ENCODE results near the gene PIEZO2. TPM values are rescaled to one million over a fixed set of nuclear protein-coding genes. Genes with fewer than 3 reads are reported as not detected.

Gene PIEZO2
- total RNA-seq, 2 experiments from 2014 or later = not detected

GRCh38 chr18:11148680-11149440 is 509 bp downstream of the PIEZO2 start:
- Histone ChIP-seq H3K36me3 (ENCODE audit: insufficient read depth, low read length) (no peaks in the 10 kb centered on the region), H3K27me3 (ENCODE audit: control insufficient read depth in 1 of 2, insufficient read depth in 2 of 2, low read length in 2 of 2) (peaks cover 16 to 35% of the 10 kb centered on the region in 2 experiments), H3K9me3 (ENCODE audit: control insufficient read depth in 1 of 2, insufficient read depth in 1 of 2, low read length in 2 of 2) (peaks cover 0 to 17% of the 10 kb centered on the region in 2 experiments), H3K4me1 (ENCODE audit: insufficient read depth, low read length) (no peaks in the 10 kb centered on the region), H3K4me3 (ENCODE audit: low read length) (no peak overlapping the region), H3K27ac (ENCODE audit: low read depth in 1 of 2, low read length in 2 of 2) (no peak overlapping the region)
- Mint-ChIP-seq H3K27ac (no peak overlapping the region), H3K4me1 (ENCODE audit: low read depth) (no peaks in the 10 kb centered on the region), H3K27me3 (peaks cover 64% of the 10 kb centered on the region), H3K4me3 (no peak overlapping the region), H3K36me3 (ENCODE audit: low read depth) (no peaks in the 10 kb centered on the region), H3K9me3 (no peaks in the 10 kb centered on the region)
- POLR2A ChIA-PET = no interaction called here
- ATAC-seq (ENCODE audit: poor library complexity) (no peak), DNase-seq (no peak)
- no peak for TF ChIP-seq CTCF (IDR thresholded peaks at IDR 0.05)
- CTCF ChIA-PET = no interaction called here
- intact Hi-C loops (cut with DNase I, micrococcal nuclease) = no loop called here

GRCh38 chr18:11147962-11148679 is 1.2 kb downstream of the PIEZO2 start:
- Histone ChIP-seq H3K4me1 (ENCODE audit: insufficient read depth, low read length) (no peaks in the 10 kb centered on the region), H3K27me3 (ENCODE audit: control insufficient read depth in 1 of 2, insufficient read depth in 2 of 2, low read length in 2 of 2) (peaks cover 17 to 35% of the 10 kb centered on the region in 2 experiments), H3K36me3 (ENCODE audit: insufficient read depth, low read length) (no peaks in the 10 kb centered on the region), H3K27ac (ENCODE audit: low read depth in 1 of 2, low read length in 2 of 2) (no peak overlapping the region), H3K4me3 (ENCODE audit: low read length) (no peak overlapping the region), H3K9me3 (ENCODE audit: control insufficient read depth in 1 of 2, insufficient read depth in 1 of 2, low read length in 2 of 2) (peaks cover 0 to 17% of the 10 kb centered on the region in 2 experiments)
- H3K27ac Mint-ChIP-seq = no peak overlapping the region
- H3K4me1 Mint-ChIP-seq (ENCODE audit: low read depth) = no peaks in the 10 kb centered on the region
- no peaks in the 10 kb centered on the region for H3K9me3 Mint-ChIP-seq
- intact Hi-C loops (cut with DNase I, micrococcal nuclease) = no loop called here
- ChIA-PET CTCF (no interaction called here), POLR2A (no interaction called here)
- ATAC-seq (ENCODE audit: poor library complexity) = no peak
- DNase-seq = no peak
- peaks cover 58% of the 10 kb centered on the region for H3K27me3 Mint-ChIP-seq
- no peak overlapping the region for H3K4me3 Mint-ChIP-seq
- no peak for TF ChIP-seq CTCF (IDR thresholded peaks at IDR 0.05)
- no peaks in the 10 kb centered on the region for H3K36me3 Mint-ChIP-seq (ENCODE audit: low read depth)

DNA sequence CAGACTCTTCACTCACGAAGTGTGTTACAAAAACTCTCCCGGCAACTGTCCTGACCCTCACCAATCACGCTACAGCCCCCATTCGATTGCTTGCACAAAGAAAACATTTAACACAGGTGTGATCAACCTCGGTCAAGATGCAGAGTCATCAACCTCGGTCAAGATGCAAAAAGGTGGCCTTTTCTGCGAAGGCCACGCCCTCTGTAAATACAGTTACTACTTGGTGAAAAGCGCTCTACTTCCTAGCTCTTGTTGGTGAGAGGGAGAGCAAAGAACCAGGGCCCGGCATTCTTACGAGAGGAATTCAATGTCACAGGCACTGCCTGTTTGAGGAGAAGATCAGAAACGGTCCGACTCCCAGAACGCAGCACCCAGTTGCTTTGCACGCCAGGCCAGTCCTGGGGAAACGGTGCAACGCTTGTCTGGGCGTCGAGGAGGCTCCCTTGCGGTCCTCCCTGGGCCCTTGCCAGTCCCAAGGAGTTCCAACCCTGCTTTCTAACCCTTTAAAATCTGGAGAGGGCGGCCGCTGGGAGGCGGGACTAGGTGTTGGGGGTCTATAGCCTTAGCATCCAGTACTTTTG is 1.9 kb downstream of the PIEZO2 start:
- Histone ChIP-seq H3K9me3 (ENCODE audit: control insufficient read depth in 1 of 2, insufficient read depth in 1 of 2, low read length in 2 of 2) (peaks cover 0 to 17% of the 10 kb centered on the region in 2 experiments), H3K27me3 (ENCODE audit: control insufficient read depth in 1 of 2, insufficient read depth in 2 of 2, low read length in 2 of 2) (peaks cover 17 to 35% of the 10 kb centered on the region in 2 experiments), H3K27ac (ENCODE audit: low read depth in 1 of 2, low read length in 2 of 2) (no peak overlapping the region), H3K4me3 (ENCODE audit: low read length) (no peak overlapping the region), H3K4me1 (ENCODE audit: insufficient read depth, low read length) (no peaks in the 10 kb centered on the region), H3K36me3 (ENCODE audit: insufficient read depth, low read length) (no peaks in the 10 kb centered on the region)
- TF ChIP-seq CTCF (IDR thresholded peaks at IDR 0.05) = no peak
- POLR2A ChIA-PET = no interaction called here
- Mint-ChIP-seq H3K4me1 (ENCODE audit: low read depth) (no peaks in the 10 kb centered on the region), H3K27ac (no peak overlapping the region), H3K9me3 (no peaks in the 10 kb centered on the region), H3K36me3 (ENCODE audit: low read depth) (no peaks in the 10 kb centered on the region), H3K27me3 (peaks cover 58% of the 10 kb centered on the region), H3K4me3 (no peak overlapping the region)
- no peak for DNase-seq
- CTCF ChIA-PET = no interaction called here
- ATAC-seq (ENCODE audit: poor library complexity) = no peak
- intact Hi-C loops (cut with DNase I, micrococcal nuclease) = no loop called here

Measured in CD4-positive, alpha-beta T cell (primary cell).